ENCODE results near the gene NDUFS6.

DNA sequence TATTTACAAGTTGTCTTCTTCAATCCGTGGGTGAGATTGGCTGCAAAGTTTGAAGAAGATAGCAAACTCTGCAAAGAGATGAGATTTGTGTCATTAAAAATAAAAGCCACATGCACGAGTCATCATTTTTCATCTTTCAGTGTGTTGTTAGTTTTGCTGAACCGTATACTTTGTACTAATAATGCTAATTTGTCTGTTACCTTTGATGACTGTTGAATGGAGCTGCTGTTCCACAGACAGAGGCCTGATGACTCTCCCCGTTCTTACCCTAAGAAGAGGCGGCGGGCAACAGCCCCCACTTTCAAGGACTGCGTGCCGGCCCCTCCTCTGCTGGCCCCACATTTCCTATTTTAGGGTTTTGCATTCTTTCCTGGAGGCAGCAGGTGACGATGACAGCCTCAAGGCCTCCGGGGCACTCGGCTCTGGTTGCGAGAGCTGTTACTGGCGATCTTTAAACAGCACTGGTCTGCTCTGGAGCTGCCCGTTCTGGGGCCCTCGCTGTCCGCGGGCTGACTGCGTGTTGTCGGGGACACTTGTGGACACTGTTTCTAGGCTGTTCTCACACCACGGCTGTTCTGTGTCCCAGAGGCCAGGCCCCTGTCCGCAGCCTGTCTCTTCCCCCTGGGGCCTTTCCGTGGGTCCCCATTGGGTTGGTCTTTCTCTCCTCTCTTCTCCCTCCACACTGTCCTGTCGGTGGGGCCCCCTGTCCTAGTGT, 35.1 kb downstream of the NDUFS6 start:
- TF ChIP-seq, protein P1, sequence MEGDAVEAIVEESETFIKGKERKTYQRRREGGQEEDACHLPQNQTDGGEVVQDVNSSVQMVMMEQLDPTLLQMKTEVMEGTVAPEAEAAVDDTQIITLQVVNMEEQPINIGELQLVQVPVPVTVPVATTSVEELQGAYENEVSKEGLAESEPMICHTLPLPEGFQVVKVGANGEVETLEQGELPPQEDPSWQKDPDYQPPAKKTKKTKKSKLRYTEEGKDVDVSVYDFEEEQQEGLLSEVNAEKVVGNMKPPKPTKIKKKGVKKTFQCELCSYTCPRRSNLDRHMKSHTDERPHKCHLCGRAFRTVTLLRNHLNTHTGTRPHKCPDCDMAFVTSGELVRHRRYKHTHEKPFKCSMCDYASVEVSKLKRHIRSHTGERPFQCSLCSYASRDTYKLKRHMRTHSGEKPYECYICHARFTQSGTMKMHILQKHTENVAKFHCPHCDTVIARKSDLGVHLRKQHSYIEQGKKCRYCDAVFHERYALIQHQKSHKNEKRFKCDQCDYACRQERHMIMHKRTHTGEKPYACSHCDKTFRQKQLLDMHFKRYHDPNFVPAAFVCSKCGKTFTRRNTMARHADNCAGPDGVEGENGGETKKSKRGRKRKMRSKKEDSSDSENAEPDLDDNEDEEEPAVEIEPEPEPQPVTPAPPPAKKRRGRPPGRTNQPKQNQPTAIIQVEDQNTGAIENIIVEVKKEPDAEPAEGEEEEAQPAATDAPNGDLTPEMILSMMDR (IDR thresholded peaks at IDR 0.05; ENCODE audit: low read length): no peak
- no peak for TF ChIP-seq EZH2 (IDR thresholded peaks at IDR 0.05; ENCODE audit: borderline replicate concordance, low read length)
